NCI-H1930 (cell line): ENCODE data around the gene JPT1.

Experiments used
- DNase-seq, 2 experiments: peaks; one replicate each; lab custom pipeline; 2025; lab: John Stamatoyannopoulos, UW

Gene JPT1

GRCh38 chr17:75105126-75106080 is 48.9 kb downstream of the JPT1 start:
- peak; percentile 52 to 59 for DNase-seq

GRCh38 chr17:75103601-75104554 is 50.4 kb downstream of the JPT1 start:
- no peak for DNase-seq

- no peak for DNase-seq
These were observed 51.9 kb downstream of the JPT1 start for GRCh38 chr17:75102385-75102821.

GRCh38 chr17:75099881-75100595 is 54.3 kb downstream of the JPT1 start:
- DNase-seq: no peak

GRCh38 chr17:75098861-75099260 is 55.5 kb downstream of the JPT1 start:
- DNase-seq: no peak

GRCh38 chr17:75097865-75098264 is 56.4 kb downstream of the JPT1 start:
- DNase-seq: no peak

GRCh38 chr17:75096082-75096625 is 58.2 kb downstream of the JPT1 start:
- no peak for DNase-seq

GRCh38 chr17:75094871-75095399 is 59.4 kb downstream of the JPT1 start:
- no peak for DNase-seq

- DNase-seq: no peak
These were observed 60.7 kb downstream of the JPT1 start for GRCh38 chr17:75093548-75094158.

GRCh38 chr17:75091855-75092327 is 62.4 kb downstream of the JPT1 start:
- no peak for DNase-seq

GRCh38 chr17:75090871-75091854 is 63.1 kb downstream of the JPT1 start:
- no peak for DNase-seq

GRCh38 chr17:75088465-75089417 is 65.6 kb downstream of the JPT1 start:
- DNase-seq: no peak

- no peak for DNase-seq
These were observed 66.5 kb downstream of the JPT1 start, which contains the start of gene SLC16A5 for GRCh38 chr17:75087558-75088453. Gene SLC16A5, plus strand, starts transcription at chr17:75087954. Its CDS starts 5,683 bp downstream, at chr17:75093637.

GRCh38 chr17:75087182-75087557 is 67.1 kb downstream of the JPT1 start:
- no peak for DNase-seq

- DNase-seq: no peak
These were observed 67.7 kb downstream of the JPT1 start for GRCh38 chr17:75086496-75087181.
